ENCODE measurements around the gene RNF13.

The RNF13 gene

GRCh38 chr3:149839896-149840295 lies 26.9 kb downstream of the RNF13 start:
- no peak for TF ChIP-seq POLR2A (IDR thresholded peaks at IDR 0.05; ENCODE audit: low read depth, low read length)
- FAIRE-seq (no peak), DNase-seq (ENCODE audit: insufficient read length, low spot score) (no peak)

DNA sequence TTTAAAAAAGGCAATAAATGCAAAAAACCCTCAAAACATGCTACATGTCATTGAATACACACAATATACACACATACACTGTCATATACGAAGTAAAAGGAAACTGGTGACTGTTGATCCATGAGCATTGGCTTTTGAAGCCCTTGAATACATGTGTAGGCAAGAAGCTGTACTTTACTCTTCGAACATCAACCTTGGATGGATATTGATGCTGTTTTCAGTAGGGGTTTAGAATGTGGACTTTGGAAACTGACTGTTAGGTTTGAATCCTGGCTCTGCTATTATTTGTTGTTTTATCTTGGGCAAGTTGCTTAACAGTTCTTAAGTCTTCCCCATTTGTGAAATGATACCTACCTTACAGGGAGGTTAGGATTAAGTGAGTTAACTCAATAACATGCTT lies 30.5 kb downstream of the RNF13 start:
- FAIRE-seq (peak; percentile 36), DNase-seq (ENCODE audit: insufficient read length, low spot score) (no peak)
- no peak for TF ChIP-seq POLR2A (IDR thresholded peaks at IDR 0.05; ENCODE audit: low read depth, low read length)

DNA sequence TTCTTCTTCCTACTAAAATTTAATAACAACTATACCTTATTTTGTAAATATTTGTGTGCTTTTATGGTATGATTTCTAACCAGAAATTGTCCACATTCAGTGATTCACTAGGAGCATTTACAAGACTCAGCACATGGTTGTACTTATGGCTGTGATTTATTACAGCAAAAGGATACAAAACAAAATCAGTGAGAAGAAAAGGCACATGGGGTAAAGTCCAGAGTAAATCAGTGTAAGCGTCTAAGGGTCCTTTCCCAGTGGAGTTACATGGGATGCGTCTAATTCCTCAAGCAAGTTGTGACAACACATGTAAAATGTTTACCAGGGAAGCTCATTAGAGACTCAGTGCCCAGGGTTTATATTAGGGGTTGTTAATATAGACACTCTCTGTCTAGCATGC lies 31.1 kb downstream of the RNF13 start:
- DNase-seq (ENCODE audit: insufficient read length, low spot score), result no peak
- FAIRE-seq, result no peak
- no peak for TF ChIP-seq POLR2A (IDR thresholded peaks at IDR 0.05; ENCODE audit: low read depth, low read length)

DNA sequence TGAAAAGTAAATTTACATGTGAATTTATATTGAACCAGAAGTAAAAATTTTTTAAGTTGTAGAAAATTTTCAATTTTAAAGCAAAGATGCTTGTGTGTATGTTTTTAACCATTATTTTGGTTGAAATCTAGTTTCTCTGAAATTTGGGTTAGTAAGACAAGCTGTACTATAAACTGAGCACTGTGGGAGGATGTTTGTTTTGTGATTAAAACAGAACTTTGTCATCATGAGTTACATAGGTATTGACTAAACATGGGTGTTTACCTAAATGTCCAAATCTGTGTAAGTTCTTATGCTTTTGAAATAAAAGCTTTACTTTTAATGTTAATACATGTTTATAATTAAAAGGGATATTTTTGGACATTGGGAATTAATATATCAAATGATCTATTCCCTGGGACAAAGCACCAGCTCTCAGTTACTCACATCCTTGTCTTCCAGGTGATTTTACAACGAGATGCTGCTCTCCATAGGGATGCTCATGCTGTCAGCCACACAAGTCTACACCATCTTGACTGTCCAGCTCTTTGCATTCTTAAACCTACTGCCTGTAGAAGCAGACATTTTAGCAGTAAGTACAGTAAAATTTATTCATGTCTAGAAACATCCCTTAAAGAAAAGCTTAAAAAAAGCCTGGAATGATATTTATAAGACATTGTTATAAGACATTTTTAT lies 32.7 kb downstream of the RNF13 start:
- FAIRE-seq (peak; percentile 53), DNase-seq (ENCODE audit: insufficient read length, low spot score) (no peak)
- no peak for TF ChIP-seq POLR2A (IDR thresholded peaks at IDR 0.05; ENCODE audit: low read depth, low read length)

- no peak for TF ChIP-seq POLR2A (IDR thresholded peaks at IDR 0.05; ENCODE audit: low read depth, low read length)
- FAIRE-seq (no peak), DNase-seq (ENCODE audit: insufficient read length, low spot score) (no peak)
Measured at GRCh38 chr3:149848238-149848637, 35.2 kb downstream of the RNF13 start.

DNA sequence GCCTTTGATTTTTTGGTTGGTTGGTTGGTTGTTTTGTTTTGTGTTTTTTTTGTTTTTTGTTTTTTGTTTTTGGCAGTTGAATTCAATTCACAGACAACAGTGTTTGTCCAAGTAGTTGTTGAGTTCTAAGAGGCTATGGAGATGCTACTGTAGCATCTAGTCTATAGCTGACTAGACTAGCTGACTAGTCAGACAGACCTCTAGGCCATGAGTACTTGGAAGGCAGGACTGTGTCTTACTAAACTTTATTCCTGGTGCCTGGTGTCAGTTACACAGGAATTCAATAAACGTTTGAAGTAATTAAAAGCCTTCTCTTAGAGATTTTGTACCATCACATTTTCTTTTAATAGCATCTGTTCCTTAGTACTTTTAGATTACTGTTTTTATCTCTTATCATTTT lies 35.7 kb downstream of the RNF13 start:
- TF ChIP-seq POLR2A (IDR thresholded peaks at IDR 0.05; ENCODE audit: low read depth, low read length), result no peak
- FAIRE-seq (no peak), DNase-seq (ENCODE audit: insufficient read length, low spot score) (no peak)

- FAIRE-seq, result peak; percentile 81
- no peak for DNase-seq (ENCODE audit: insufficient read length, low spot score)
Measured at GRCh38 chr3:149850787-149851584, 38.0 kb downstream of the RNF13 start.

DNA sequence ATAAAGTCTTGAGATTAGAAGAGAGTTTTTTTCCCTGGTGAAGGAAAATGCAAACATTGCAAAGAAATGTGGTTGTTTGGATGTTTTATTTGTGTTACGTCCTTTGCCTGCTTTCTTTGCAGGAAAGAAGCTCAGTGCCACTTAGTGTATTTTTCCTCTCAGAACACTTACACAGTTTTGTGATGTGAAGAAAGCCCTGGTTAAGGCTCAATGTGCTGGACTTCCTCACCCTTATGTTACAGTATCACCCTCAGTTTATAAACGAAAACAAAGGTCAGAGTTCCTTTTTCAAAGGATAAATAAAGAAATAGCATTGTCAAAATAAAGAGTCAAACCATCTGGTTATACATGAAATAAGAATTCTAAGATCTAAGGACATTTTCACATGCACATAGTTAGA lies 45.9 kb downstream of the RNF13 start:
- FAIRE-seq (no peak), DNase-seq (ENCODE audit: insufficient read length, low spot score) (no peak)
- no peak for TF ChIP-seq POLR2A (IDR thresholded peaks at IDR 0.05; ENCODE audit: low read depth, low read length)

More at GRCh38 chr3:149850787-149851584, 38.0 kb downstream of the RNF13 start:
- TF ChIP-seq POLR2A (IDR thresholded peaks at IDR 0.05; ENCODE audit: low read depth, low read length), result no peak

- no peak for TF ChIP-seq POLR2A (IDR thresholded peaks at IDR 0.05; ENCODE audit: low read depth, low read length)
- DNase-seq (ENCODE audit: insufficient read length, low spot score) (no peak), FAIRE-seq (no peak)
Measured at GRCh38 chr3:149860881-149861280, 47.9 kb downstream of the RNF13 start.

DNA sequence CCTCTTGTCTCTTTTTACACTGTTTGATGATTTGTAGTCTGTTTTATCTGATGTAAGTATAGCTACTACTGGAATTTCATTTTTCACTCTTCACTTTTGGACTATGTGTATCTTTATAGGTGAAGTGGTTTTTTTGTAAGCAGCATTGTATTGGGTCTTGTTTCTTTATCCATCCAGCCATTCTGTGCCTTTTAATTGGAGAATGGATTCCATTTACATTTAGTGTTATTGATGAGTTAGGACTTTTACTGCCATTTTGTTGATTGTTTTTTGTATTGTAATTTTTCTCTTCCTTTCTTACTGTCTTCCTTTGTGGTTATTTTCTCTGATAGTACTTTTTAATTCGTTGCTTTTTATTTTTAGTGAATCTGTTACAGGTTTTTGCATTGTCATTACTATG lies 54.5 kb downstream of the RNF13 start:
- FAIRE-seq (no peak), DNase-seq (ENCODE audit: insufficient read length, low spot score) (no peak)
- no peak for TF ChIP-seq POLR2A (IDR thresholded peaks at IDR 0.05; ENCODE audit: low read depth, low read length)

- DNase-seq (ENCODE audit: insufficient read length, low spot score), result no peak
- no peak for FAIRE-seq
- no peak for TF ChIP-seq POLR2A (IDR thresholded peaks at IDR 0.05; ENCODE audit: low read depth, low read length)
Measured at GRCh38 chr3:149871855-149872254, 58.8 kb downstream of the RNF13 start.

GRCh38 chr3:149872589-149872988 lies 59.6 kb downstream of the RNF13 start:
- TF ChIP-seq POLR2A (IDR thresholded peaks at IDR 0.05; ENCODE audit: low read depth, low read length), result no peak
- DNase-seq (ENCODE audit: insufficient read length, low spot score) (no peak), FAIRE-seq (no peak)

DNA sequence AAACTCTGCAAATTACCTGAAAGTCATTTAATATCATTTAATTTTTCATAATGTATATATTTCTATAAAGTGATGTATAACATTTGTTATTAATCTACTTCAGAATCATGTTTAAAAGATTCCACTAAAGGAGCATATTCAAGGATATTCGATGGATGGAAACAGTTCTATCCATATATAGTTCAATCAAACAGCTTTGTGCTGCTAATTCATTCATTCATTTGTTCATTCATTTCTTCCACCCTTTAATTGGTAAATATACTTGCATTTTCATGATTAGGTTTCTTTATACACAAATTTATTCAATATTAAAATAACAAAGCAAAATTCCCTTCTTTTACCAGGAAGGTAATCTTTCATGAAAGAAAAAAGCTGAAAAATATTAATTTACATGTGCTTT lies 64.7 kb downstream of the RNF13 start:
- no peak for DNase-seq (ENCODE audit: insufficient read length, low spot score)
- no peak for FAIRE-seq
- TF ChIP-seq POLR2A (IDR thresholded peaks at IDR 0.05; ENCODE audit: low read depth, low read length), result no peak

DNA sequence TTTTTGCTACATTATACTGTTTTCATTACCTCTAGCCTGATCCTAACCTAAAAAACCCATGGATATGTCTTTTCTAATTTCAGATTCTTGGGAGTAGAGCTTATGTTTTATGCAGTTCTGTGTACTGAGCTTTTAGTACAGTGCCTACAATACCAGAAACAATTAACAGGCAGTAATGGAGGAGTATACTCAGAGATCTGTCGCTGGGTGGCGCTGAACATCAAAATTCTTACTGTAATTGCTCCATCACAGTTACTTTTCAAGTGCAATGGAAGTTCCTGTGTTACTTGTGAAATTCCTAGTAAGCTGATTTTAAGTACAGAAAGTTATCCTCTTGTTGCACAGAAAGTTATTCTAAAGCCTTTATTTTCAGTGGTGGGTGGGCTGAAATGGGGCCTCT lies 66.9 kb downstream of the RNF13 start:
- DNase-seq (ENCODE audit: insufficient read length, low spot score) (no peak), FAIRE-seq (peak; percentile 91)
- TF ChIP-seq POLR2A (IDR thresholded peaks at IDR 0.05; ENCODE audit: low read depth, low read length), result no peak

- DNase-seq (ENCODE audit: insufficient read length, low spot score), result no peak
- TF ChIP-seq POLR2A (IDR thresholded peaks at IDR 0.05; ENCODE audit: low read depth, low read length), result no peak
- no peak for FAIRE-seq
Measured at GRCh38 chr3:149881879-149882278, 68.9 kb downstream of the RNF13 start.

Measured in H54 (cell line).